ENCODE measurements around the gene GPR137C. TPM values are rescaled to one million over a fixed set of nuclear protein-coding genes. Genes with fewer than 3 reads are reported as not detected.
A peak's percentile ranks its signal among the peaks of the same experiment; 100 is the strongest.

GPR137C gene, protein sequence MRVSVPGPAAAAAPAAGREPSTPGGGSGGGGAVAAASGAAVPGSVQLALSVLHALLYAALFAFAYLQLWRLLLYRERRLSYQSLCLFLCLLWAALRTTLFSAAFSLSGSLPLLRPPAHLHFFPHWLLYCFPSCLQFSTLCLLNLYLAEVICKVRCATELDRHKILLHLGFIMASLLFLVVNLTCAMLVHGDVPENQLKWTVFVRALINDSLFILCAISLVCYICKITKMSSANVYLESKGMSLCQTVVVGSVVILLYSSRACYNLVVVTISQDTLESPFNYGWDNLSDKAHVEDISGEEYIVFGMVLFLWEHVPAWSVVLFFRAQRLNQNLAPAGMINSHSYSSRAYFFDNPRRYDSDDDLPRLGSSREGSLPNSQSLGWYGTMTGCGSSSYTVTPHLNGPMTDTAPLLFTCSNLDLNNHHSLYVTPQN
- polyA plus RNA-seq (ENCODE audit: insufficient read length) = 4.2 TPM

DNA sequence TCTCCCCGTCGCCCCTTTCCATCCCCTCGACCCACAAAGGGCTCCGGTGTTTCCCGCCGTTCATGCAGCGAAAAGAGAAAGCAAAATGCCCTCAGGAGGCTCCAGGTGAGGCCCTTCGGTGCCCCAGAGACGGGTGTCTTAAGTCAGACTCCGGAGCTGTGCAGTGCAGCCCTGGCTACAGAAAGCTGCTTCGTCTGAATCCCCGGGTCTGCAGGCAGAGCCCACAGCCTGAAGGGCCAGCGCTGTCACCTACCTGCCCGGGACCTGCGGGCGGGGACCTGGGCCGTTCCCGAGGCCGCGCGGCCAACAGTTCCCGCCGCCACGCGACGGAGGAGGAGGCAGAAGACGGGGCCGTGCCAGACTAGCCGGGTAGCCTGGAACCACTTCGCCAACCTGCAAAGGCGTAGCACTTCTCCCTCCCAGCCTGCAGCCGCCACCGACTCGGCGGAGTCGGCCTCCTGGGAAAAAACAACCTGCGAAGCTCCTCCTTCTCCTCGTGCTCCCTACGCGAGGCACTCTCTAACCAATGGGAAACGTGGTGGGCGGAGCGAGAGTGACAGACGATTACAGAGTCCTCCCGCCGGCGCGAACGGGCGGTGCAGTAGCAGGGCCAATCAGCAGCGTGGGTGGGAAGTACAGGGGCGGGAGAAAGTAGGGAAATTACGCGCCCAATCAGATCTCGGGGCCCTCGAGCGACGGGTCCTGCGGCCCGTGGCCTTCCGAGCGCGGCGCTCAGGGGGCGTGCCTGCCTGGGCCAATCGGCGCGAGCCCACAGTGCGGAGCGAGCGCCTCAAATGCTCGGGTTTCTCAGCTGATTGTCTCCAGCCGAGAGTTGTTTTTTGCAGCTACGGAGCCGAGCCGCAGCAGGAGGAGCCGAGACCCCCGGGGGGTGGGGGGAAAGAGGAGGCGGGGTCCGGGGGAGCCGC is at the start of gene GPR137C, which contains the start of gene TXNDC16:
Gene GPR137C (plus strand): TSS at position 774 of the 926 bp plus-strand sequence. CDS start 312 bp downstream, outside the sequence.
Gene TXNDC16 (minus strand): TSS at position 443 of the 926 bp plus-strand sequence. CDS start 8,948 bp downstream, outside the sequence.
- peak; percentile 99 for DNase-seq (ENCODE audit: low read depth)

DNA sequence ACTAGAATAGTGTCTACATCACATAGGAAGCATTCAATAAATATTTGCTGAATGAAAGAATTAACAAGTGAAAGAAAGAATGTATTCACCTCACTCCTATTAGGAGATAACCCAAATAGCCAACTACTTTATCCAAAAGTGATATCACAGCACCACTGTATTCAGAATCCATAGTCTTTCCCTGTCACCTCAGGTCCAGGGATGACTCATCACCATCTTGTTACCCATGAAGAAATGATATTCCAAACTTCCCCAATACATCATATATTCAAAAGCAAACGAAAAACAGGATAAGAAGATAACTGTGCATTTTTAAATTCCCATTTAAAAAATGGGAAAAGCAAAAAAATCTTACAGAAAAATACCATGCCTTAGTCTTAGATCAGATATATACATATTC is 39.4 kb upstream of the GPR137C start:
- no peak for DNase-seq (ENCODE audit: low read depth)

DNA sequence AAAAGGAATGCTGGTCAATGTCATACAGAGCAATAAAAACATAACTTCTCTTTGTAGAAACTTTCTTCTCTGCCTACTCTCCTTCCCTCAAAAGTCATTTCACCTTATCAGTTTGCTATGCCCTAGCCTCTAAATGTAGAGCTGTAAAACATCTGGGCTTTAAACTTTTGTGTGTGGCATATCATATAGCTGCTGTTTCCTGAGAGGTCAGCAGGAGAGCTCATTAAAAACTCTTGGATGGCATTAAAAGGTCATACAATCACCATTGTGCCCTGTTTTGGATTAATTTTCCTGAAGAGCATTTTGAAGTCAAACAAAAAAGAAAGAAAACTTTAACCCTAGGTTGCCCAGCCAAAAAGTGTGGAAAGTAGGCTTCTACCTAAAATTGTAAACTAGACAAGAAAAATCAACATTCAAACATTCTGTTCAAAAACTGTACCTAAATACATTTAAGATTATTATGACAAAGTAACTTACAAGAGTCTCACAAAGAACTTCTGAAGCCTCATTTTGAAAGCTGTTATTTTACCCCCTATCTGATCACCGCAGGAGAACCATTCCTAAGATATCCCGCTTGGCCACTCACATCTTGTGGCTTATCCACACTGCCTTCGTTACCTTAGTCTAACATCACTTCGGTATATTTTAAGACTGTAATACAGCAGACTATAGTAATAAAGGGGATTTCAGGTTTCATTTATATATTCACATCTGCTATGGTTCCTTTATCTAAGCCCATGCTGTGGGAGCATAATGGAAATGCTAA is 38.4 kb upstream of the GPR137C start:
- DNase-seq (ENCODE audit: low read depth) = no peak

- no peak for DNase-seq (ENCODE audit: low read depth)
These were observed 30.6 kb upstream of the GPR137C start for GRCh38 chr14:52522033-52522432.

GRCh38 chr14:52522581-52523345 is 29.9 kb upstream of the GPR137C start:
- no peak for DNase-seq (ENCODE audit: low read depth)

- DNase-seq (ENCODE audit: low read depth) = no peak
These were observed 25.6 kb upstream of the GPR137C start for GRCh38 chr14:52527052-52527451.

DNA sequence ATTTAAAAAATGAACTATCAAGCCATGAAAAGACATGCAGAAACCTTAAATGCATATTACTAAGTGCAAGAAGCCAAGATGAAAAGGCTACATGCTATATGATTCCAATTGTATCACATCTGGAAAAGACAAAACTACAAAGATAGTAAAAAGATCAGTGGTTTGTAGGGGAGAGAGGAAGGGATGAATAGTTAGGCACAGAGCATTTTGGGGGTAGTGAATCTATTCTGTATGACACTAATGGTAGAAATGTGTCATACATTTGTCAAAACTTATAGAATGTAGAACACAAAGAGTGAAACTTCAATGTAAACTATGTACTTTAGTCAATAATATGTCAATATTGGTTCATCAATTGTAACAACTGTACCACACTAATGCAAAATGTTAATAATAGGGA is 21.2 kb upstream of the GPR137C start:
- DNase-seq (ENCODE audit: low read depth) = no peak

GRCh38 chr14:52536269-52536668 is 16.4 kb upstream of the GPR137C start:
- DNase-seq (ENCODE audit: low read depth) = no peak

DNA sequence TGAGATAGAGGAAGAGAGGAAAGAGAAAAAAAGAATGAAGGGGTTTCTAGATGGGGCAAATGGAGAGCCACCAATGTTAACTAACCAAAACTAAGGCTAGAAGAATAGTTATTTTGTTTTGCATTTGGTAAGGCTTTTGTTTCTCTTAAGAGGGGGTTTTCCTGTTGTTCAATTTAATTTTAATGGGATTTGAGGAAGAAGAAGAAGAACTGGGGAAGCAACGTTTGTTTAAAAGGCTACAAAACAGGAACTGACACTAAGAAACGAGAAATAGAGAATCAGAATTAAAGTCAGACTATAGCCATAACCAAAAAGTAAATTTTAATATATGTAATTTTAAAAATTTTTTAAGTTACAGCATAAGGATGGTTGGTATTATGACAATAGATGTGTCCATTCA is 14.0 kb upstream of the GPR137C start:
- no peak for DNase-seq (ENCODE audit: low read depth)

GRCh38 chr14:52545584-52546317 is 6.9 kb upstream of the GPR137C start:
- DNase-seq (ENCODE audit: low read depth) = no peak

DNA sequence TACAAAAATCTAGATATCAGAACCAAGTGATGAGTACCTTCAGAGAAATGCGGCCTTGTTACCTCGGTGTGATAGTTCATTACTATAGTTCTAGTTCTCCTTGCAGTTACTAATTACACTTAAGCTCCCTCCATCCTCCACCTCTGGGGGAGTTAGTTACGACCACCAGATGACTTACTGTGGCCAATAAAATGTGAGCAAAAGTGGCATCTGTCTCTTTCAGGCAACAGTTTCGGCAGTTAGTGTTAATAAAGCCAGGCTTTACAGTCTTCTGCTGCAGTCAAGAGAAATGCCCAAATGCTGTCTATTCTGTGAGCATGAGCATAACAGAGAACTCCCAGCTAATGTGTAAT is 6.3 kb upstream of the GPR137C start:
- DNase-seq (ENCODE audit: low read depth) = no peak

GRCh38 chr14:52547027-52547426 is 5.6 kb upstream of the GPR137C start:
- DNase-seq (ENCODE audit: low read depth) = no peak

DNA sequence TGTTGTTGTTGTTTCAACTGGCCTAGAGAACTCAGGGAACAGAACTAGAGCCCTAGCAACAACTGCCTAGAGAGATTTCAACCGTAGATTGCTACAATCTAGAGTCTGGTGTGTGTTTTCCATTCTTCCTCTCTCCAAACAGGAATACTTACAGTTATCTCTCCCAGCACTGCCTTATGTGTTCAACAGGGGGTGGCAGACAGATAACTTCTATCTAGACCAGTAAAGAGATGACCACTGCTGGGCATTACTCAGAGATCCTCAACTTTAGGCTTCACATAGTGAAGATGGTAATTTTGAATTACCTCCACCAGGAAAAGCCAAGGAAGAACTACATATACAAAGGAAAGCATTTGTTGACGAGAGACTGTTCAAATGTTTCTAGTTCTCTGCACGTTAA is 5.1 kb upstream of the GPR137C start:
- DNase-seq (ENCODE audit: low read depth) = no peak

DNA sequence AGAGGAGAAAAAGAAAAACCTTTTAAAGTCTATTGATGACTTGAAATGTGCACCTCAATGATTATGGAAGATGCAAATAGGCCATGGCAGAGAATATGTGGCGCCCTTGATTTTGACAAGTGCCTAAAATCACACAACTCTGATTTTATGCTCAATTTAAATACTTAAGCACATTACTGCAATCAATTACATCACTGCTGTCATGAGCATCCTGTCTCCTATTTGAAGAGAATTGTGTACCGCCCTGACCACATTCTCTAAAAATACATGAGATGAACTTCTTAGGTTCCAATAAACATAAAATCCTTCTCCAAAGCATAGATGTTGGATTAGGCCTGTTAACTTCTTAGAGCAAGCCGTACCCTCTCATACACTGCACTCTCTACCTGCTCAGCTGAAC is 2.0 kb upstream of the GPR137C start:
- DNase-seq (ENCODE audit: low read depth) = no peak

GRCh38 chr14:52551205-52551604 is 1.4 kb upstream of the GPR137C start:
- DNase-seq (ENCODE audit: low read depth) = no peak

DNA sequence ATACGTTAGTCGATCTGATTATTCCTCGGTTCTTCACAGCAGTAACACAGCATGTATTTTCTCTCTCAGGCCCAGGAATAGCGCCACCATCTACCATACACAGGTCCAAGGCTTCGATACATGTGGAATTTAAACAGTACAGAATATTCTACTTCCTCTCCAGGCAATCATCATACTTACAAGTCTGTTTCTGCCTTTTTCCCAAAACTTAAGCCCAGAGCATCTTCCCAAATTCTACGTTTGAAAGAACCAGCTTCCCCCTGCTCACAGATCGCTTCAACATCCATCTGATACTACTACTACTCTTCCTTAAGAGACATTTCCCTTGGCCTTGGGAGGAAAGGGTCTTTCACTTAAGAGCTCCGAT is 957 bp upstream of the GPR137C start:
- DNase-seq (ENCODE audit: low read depth) = no peak

- DNase-seq (ENCODE audit: low read depth) = no peak
These were observed 500 bp downstream of the GPR137C start for GRCh38 chr14:52553002-52553670.

GRCh38 chr14:52553671-52554575 is 1.3 kb downstream of the GPR137C start:
- peak; percentile 92 for DNase-seq (ENCODE audit: low read depth)

GRCh38 chr14:52558688-52559087 is 6.1 kb downstream of the GPR137C start:
- DNase-seq (ENCODE audit: low read depth) = no peak
